Ovary (tissue), 9 donors: ENCODE data around the gene DAPP1. TPM values are rescaled to one million over a fixed set of nuclear protein-coding genes. Genes with fewer than 3 reads are reported as not detected.

Experiments
- DNase-seq, 5 donors: peaks; one replicate each; pipeline ENCODE4 v3.0.0-alpha.2; 2019 to 2020
- H3K27ac ChIP-seq, 2 donors: fragments of 200-600 bp; one replicate each; pipeline versions ENCODE4 v1.5.1 to v1.8.0; 2019 to 2022
- H3K27me3 ChIP-seq: fragments of 200-600 bp; one replicate; pipeline ENCODE4 v1.8.0; 2022
- H3K36me3 ChIP-seq: fragments of 200-600 bp; sonication (generic); one replicate; pipeline ENCODE4 v1.5.1; 2019
- H3K4me1 ChIP-seq: one replicate; pipeline ENCODE4 v1.8.1; 2013; ENCODE audit warnings: mild to moderate bottlenecking, moderate library complexity; ENCODE audit not compliant: insufficient read depth
- H3K4me3 ChIP-seq: fragments of 200-600 bp; sonication (generic); one replicate; pipeline ENCODE4 v1.5.1; 2017
- H3K9me3 ChIP-seq, 2 donors: fragments of 200-600 bp in 1 of 2; sonication (generic) in 1 of 2; one replicate each; pipeline versions ENCODE4 v1.5.1 to v1.8.1; 2013 to 2019; ENCODE audit warnings: mild to moderate bottlenecking in 1 of 2, moderate library complexity in 1 of 2
- CTCF ChIP-seq, 3 donors: fragments of 450-650 bp in 2 of 3; fragments of 200-600 bp in 1 of 3; IDR thresholded peaks; one replicate each; pipeline versions ENCODE4 v1.5.1 to v1.8.0; 2016 to 2022; ENCODE audit warnings: antibody characterized with exemption in 3 of 3, mild to moderate bottlenecking in 1 of 3
- EP300 ChIP-seq: sonication (generic); formaldehyde crosslinking; IDR thresholded peaks from one replicate; pipeline ENCODE4 v1.6.1; 2017; ENCODE audit warnings: antibody characterized with exemption
- POLR2A ChIP-seq: fragments of 450-650 bp; IDR thresholded peaks from one replicate; pipeline ENCODE4 v1.6.1; 2017; ENCODE audit warnings: antibody characterized with exemption, mild to moderate bottlenecking, moderate library complexity
- WGBS, 3 donors: extraction: QIAGEN DNeasy Blood & Tissue Kit in 1 of 3; methylation state at CpG; one replicate each; pipeline versions ENCODE4 v1.1.5 to v1.1.7; 2013 to 2017; 5-methylcytosine and 5-hydroxymethylcytosine counted together
- intact Hi-C, 4 donors: fragments of 100-400 bp; cut with DNase I; formaldehyde crosslinking; loops; one replicate each; pipeline versions ENCODE4 v1.11.0 to v1.15.1; 2022 to 2023
- polyA plus RNA-seq, 2 donors: library from polyadenylated mRNA; stranded (reverse); fragments of 200-250 nt in 1 of 2; fragments of 350-450 nt in 1 of 2; fragmentation: Illumina TruSeq in 1 of 2; extraction: RNeasy Lipid Tissue Mini Kit (QIAGEN cat#74804) in 1 of 2; gene quantifications; one replicate each; pipeline ENCODE4 v1.2.3, GENCODE V29; 2013 to 2014
- total RNA-seq, 7 donors: library from RNA; depleted of rRNA in 2 of 7; stranded (reverse); fragments of >200 nt in 2 of 7; fragmentation: NEBNext Ultra II Directional in 3 of 7; extraction: Animal tissue kit (Norgen Biotek cat#: 25700) in 3 of 7; gene quantifications; one replicate each; pipeline versions ENCODE4 v1.1.0 to v1.2.4, GENCODE V29; 2016 to 2023
- donor health status: DM: no; HTN: no; CAD: no; lungs with moderate emphysema.
- donor health status: DM: no; HTN: no; CAD: no.
- donor health status: Bipolar disorder and iron deficiency.
- donor health status: DM: yes; HTN: yes; CAD: no.
- donor health status: DM: no; HTN: no; CAD: no.
- donor health status: DM: yes; HTN: yes; CAD: no.

The DAPP1 gene
- total and polyA plus RNA-seq, 9 donors = 0.34 to 4.1 (median 0.65) TPM

GRCh38 chr4:99853999-99854398, 37.4 kb downstream of the DAPP1 start:
- Histone ChIP-seq H3K27me3 (no peaks in the 10 kb centered on the region), H3K36me3 (no peaks in the 10 kb centered on the region), H3K4me1 (no peaks in the 10 kb centered on the region), H3K27ac (no peak overlapping the region), H3K9me3 (no peaks in the 10 kb centered on the region), H3K4me3 (no peak overlapping the region)
- DNase-seq = no peak
- TF ChIP-seq EP300 (no peak), CTCF (IDR thresholded peaks at IDR 0.05) (no peak), POLR2A (no peak)
- intact Hi-C loops = no loop called here
- 71 to 76% (median 73%) methylated on average over 1 of the region's 1 CpG for WGBS, 3 donors

DNA sequence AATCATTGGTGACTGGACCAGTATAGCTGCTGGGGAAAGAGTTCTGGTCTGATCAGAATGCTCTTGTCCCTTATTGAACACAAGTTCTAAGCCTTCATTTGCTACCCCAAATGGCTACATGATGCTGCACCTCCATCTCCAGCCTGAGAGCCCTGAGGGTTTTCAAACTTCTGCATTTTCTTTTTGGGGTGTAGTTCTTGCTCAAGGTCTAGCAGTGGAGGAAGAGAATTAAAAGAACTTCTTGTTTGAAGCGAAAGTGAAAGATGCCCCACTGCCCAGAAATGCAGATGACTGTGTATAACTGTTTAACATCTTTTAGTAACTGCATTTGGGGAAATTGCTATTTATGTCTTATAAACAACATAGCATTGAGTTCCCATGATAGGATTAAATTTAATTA, 39.1 kb downstream of the DAPP1 start:
- no peak for TF ChIP-seq EP300
- TF ChIP-seq CTCF (IDR thresholded peaks at IDR 0.05) = no peak
- Histone ChIP-seq H3K9me3 (no peaks in the 10 kb centered on the region), H3K36me3 (no peaks in the 10 kb centered on the region), H3K27ac (no peak overlapping the region), H3K27me3 (no peaks in the 10 kb centered on the region), H3K4me3 (no peak overlapping the region), H3K4me1 (no peaks in the 10 kb centered on the region)
- 84 to 85% (median 85%) methylated on average over 1 of the region's 1 CpG for WGBS, 3 donors
- DNase-seq = no peak
- intact Hi-C loops = no loop called here

- Histone ChIP-seq H3K36me3 (no peaks in the 10 kb centered on the region), H3K4me1 (no peaks in the 10 kb centered on the region), H3K27me3 (no peaks in the 10 kb centered on the region), H3K27ac (no peak overlapping the region), H3K4me3 (no peak overlapping the region), H3K9me3 (no peaks in the 10 kb centered on the region)
- DNase-seq = no peak
- WGBS, 3 donors = 74 to 86% (median 80%) methylated on average over 1 of the region's 1 CpG
- intact Hi-C loops = no loop called here
- no peak for TF ChIP-seq EP300
- TF ChIP-seq POLR2A = no peak
- TF ChIP-seq CTCF (IDR thresholded peaks at IDR 0.05) = no peak
Observed at GRCh38 chr4:99856166-99856565, 39.5 kb downstream of the DAPP1 start.

DNA sequence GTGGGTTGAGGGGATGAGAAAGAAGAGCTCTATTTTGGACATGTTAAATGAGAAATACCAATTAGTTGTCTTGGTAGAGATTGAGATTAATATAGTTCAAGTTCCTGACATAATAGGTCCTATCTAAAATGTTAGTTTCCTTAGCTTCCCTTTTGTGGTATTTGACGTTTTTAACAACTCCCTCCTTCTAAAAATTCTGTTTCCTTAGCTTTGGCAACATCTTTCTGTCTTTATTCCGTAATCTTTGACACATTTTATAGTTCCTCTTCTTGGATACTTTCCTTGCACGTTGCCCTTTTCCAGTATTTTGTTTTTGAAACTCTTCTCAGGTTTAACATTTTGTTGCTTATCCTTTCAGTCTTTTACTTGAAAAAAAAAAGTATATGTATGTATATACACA, 40.7 kb downstream of the DAPP1 start:
- TF ChIP-seq POLR2A (no peak), EP300 (no peak), CTCF (IDR thresholded peaks at IDR 0.05) (no peak)
- 32 to 39% (median 38%) methylated on average over 3 of the region's 3 CpGs for WGBS, 3 donors
- DNase-seq = no peak
- Histone ChIP-seq H3K27me3 (no peaks in the 10 kb centered on the region), H3K36me3 (no peaks in the 10 kb centered on the region), H3K4me1 (no peaks in the 10 kb centered on the region), H3K27ac (no peak overlapping the region), H3K4me3 (no peak overlapping the region), H3K9me3 (no peaks in the 10 kb centered on the region)
- intact Hi-C loops = no loop called here

DNA sequence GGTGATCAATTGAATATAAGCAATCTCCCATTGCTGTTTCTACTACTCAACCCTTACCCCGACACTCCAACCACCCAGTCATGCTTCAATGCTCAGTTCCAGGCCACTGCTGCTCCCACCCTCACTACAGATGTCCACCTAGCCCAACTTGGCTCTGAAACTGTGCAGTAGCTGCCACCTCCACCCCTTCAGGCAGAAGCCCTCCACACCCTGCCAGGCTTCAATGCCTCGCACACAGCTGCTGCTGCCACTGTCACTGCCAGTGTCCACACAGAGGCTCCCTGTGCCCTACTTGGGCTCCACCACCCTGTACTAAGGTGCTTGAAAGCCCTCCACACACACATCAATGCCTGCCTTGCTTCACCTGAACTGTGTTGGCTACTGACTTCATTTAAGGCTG, 43.0 kb downstream of the DAPP1 start:
- no peaks in the 10 kb centered on the region for H3K9me3 ChIP-seq
- DNase-seq = no peak
- H3K27ac ChIP-seq = no peak overlapping the region
- WGBS, 3 donors = 97 to 98% (median 98%) methylated on average over 2 of the region's 2 CpGs
- no peaks in the 10 kb centered on the region for H3K4me1 ChIP-seq
- H3K36me3 ChIP-seq = no peaks in the 10 kb centered on the region
- no peaks in the 10 kb centered on the region for H3K27me3 ChIP-seq
- intact Hi-C loops = no loop called here
- no peak overlapping the region for H3K4me3 ChIP-seq
- TF ChIP-seq POLR2A = no peak
- TF ChIP-seq CTCF (IDR thresholded peaks at IDR 0.05) = no peak
